Gastrocnemius medialis (tissue), 4 donors: ENCODE results near the gene PLD2.

ENCODE experiments used
- POLR2A ChIP-seq, 2 donors: fragments of 450-650 bp; IDR thresholded peaks; one replicate each; pipeline ENCODE4 v1.6.1; 2017; ENCODE audit warnings: antibody characterized with exemption in 2 of 2, mild to moderate bottlenecking in 2 of 2, moderate library complexity in 2 of 2
- TF ChIP-seq, protein P1 (sequence below), 5 experiments: fragments of 450-650 bp in 3 of 5; fragments of 200-600 bp in 2 of 5; sonication (generic) in 2 of 5; IDR thresholded peaks in 4 of 5; conservative IDR thresholded peaks in 1 of 5; 1 replicate in 4 of 5; 2 replicates in 1 of 5; pipeline ENCODE4 v1.5.1; 2016 to 2019; ENCODE audit warnings: antibody characterized with exemption in 5 of 5, mild to moderate bottlenecking in 3 of 5, moderate library complexity in 3 of 5

DNA sequence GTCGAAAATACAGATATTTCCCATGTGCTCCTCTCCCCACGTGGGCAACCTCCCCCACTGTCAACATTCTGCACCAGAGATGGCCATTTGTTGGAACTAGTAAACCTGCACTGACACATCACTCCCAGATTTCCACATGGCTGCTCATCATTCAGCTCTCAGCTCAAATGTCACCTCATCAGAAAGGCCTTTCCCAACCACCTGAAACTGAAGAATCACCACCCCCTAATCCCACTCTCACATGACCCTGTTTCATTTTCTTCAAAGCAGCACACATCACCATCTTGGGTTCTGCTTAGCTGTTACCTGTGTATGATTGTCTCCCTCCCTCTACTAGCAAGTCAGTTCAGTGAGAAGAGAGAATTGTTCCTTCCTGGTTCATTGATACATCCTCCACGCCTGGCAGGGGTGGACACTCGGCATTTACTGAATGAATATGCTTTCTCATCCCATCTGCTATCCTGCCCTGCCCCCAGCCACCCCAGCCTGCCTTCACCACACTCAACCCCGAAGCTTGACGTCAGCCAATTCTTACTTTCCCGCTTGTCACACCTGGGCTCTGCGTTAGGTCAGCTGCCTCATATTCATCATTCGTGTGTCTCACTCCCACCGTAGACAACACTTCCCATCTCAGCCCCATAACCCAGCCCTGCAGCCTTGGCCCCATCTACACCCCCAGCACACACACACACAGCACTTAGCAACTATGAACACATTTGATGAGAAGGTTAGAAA is 6.3 kb upstream of the PLD2 start:
- TF ChIP-seq, protein P1, sequence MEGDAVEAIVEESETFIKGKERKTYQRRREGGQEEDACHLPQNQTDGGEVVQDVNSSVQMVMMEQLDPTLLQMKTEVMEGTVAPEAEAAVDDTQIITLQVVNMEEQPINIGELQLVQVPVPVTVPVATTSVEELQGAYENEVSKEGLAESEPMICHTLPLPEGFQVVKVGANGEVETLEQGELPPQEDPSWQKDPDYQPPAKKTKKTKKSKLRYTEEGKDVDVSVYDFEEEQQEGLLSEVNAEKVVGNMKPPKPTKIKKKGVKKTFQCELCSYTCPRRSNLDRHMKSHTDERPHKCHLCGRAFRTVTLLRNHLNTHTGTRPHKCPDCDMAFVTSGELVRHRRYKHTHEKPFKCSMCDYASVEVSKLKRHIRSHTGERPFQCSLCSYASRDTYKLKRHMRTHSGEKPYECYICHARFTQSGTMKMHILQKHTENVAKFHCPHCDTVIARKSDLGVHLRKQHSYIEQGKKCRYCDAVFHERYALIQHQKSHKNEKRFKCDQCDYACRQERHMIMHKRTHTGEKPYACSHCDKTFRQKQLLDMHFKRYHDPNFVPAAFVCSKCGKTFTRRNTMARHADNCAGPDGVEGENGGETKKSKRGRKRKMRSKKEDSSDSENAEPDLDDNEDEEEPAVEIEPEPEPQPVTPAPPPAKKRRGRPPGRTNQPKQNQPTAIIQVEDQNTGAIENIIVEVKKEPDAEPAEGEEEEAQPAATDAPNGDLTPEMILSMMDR (IDR thresholded peaks at IDR 0.05 in 4 of 5, conservative IDR thresholded peaks at IDR 0.05 in 1 of 5), result no peak
- no peak for TF ChIP-seq POLR2A (IDR thresholded peaks at IDR 0.05)
